NB4 (cell line): ENCODE measurements around the gene AKAP6.

Source experiments
- DNase-seq: peaks from one replicate; pipeline ENCODE4 v3.0.0; 2010; ENCODE audit warnings: low read depth
- H3K4me3 ChIP-seq: one replicate; pipeline ENCODE4 v1.5.1; 2011; ENCODE audit warnings: mild to moderate bottlenecking, low read depth, low read length, moderate library complexity
- MYC ChIP-seq: IDR thresholded peaks from 2 replicates; pipeline ENCODE4 v1.6.1; 2011; ENCODE audit warnings: low read depth, low read length
- POLR2A ChIP-seq: IDR thresholded peaks from 2 replicates; pipeline ENCODE4 v1.6.1; 2011; ENCODE audit warnings: mild to moderate bottlenecking; ENCODE audit not compliant: insufficient read length; ENCODE audit errors: extremely low read depth
- TF ChIP-seq, protein P1 (sequence below): IDR thresholded peaks from 2 replicates; pipeline ENCODE4 v1.6.1; 2011; ENCODE audit warnings: low read depth, low read length
- TF ChIP-seq, protein P2 (sequence below): IDR thresholded peaks from one replicate; pipeline ENCODE4 v1.5.1; 2012; ENCODE audit warnings: low read depth, low read length

Gene AKAP6

GRCh38 chr14:32679927-32680612 lies 351.0 kb downstream of the AKAP6 start:
- TF ChIP-seq, protein P1, sequence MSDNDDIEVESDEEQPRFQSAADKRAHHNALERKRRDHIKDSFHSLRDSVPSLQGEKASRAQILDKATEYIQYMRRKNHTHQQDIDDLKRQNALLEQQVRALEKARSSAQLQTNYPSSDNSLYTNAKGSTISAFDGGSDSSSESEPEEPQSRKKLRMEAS: no peak
- TF ChIP-seq, protein P2, sequence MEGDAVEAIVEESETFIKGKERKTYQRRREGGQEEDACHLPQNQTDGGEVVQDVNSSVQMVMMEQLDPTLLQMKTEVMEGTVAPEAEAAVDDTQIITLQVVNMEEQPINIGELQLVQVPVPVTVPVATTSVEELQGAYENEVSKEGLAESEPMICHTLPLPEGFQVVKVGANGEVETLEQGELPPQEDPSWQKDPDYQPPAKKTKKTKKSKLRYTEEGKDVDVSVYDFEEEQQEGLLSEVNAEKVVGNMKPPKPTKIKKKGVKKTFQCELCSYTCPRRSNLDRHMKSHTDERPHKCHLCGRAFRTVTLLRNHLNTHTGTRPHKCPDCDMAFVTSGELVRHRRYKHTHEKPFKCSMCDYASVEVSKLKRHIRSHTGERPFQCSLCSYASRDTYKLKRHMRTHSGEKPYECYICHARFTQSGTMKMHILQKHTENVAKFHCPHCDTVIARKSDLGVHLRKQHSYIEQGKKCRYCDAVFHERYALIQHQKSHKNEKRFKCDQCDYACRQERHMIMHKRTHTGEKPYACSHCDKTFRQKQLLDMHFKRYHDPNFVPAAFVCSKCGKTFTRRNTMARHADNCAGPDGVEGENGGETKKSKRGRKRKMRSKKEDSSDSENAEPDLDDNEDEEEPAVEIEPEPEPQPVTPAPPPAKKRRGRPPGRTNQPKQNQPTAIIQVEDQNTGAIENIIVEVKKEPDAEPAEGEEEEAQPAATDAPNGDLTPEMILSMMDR: no peak
- TF ChIP-seq POLR2A (no peak), MYC (no peak)
- H3K4me3 ChIP-seq: no peak overlapping the region
- no peak for DNase-seq

DNA sequence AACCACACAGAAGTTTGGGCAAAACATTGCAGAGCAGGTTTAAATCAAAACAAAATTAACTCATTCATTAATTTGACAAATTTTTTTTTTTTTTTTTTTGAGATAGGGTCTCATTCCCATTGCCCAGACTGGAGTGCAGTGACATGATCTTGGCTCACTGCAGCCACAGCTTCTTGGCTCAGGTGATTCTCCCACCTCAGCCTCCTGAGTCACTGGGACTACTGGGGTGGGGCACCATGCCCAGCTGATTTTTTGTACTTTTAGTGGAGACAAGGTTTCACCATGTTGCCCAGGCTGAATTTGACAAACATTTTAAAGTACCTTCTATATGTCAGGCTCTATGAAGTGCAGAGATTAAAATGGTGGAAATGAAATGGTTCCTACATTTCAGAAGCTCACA lies 352.5 kb downstream of the AKAP6 start:
- DNase-seq: no peak
- TF ChIP-seq, protein P2: no peak
- TF ChIP-seq, protein P1: no peak
- TF ChIP-seq MYC (no peak), POLR2A (no peak)
- no peak overlapping the region for H3K4me3 ChIP-seq

DNA sequence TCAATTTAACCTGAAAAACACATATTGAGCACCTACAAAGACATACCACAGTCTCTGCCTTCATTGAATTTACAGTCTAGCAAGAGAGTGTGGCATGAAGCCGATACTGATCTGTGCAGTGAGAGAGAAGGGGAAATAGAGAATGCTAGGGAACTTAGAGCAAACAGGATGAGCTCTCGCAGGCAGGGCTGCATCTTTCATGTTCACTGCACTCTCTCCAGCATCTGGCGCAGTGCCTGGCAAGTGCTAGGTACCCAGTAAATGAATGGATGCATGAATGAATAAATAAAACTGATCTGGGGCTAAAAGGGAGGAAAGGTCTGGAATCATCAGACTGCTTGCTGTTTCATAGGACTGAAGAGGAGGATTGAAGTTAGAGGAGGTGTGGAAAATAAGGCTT lies 353.1 kb downstream of the AKAP6 start:
- H3K4me3 ChIP-seq: no peak overlapping the region
- TF ChIP-seq POLR2A: no peak
- TF ChIP-seq, protein P1: no peak
- TF ChIP-seq, protein P2: no peak
- no peak for TF ChIP-seq MYC
- no peak for DNase-seq

GRCh38 chr14:32683679-32684078 lies 354.6 kb downstream of the AKAP6 start:
- no peak for DNase-seq
- no peak for TF ChIP-seq MYC
- TF ChIP-seq, protein P1: no peak
- TF ChIP-seq POLR2A: no peak
- TF ChIP-seq, protein P2: no peak
- H3K4me3 ChIP-seq: no peak overlapping the region

DNA sequence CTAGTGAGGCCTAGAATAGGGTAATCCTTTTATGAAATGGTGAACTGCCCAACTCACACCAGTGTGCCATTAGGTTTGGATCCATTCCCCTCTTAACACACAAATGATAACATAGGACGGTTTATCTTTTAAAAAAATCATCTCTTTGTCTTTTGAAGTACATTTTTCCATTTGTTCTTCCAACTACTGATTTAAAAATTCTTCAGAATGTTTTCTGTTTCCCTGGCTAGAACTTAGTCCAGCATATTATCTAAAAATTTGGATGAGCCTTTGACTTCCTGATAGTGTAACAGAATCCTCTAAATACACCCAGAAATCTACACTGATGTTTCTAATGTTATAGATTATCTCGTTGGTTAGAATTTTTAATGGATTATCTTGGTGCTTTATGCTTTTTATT lies 359.8 kb downstream of the AKAP6 start:
- TF ChIP-seq, protein P1: no peak
- TF ChIP-seq POLR2A: no peak
- TF ChIP-seq MYC: no peak
- TF ChIP-seq, protein P2: no peak
- DNase-seq: no peak
- H3K4me3 ChIP-seq: no peak overlapping the region
